ENCODE results near the gene SGTA.
A peak's percentile ranks its signal among the peaks of the same experiment; 100 is the strongest.

SGTA gene

GRCh38 chr19:2723345-2723715 is 59.7 kb downstream of the SGTA start:
- TF ChIP-seq CTCF (IDR thresholded peaks at IDR 0.05; ENCODE audit: insufficient read depth, low read length, missing control alignments), result no peak
- no peak overlapping the region for H3K4me3 ChIP-seq (ENCODE audit: low read depth, low read length)
- POLR2A ChIA-PET, result interaction anchor here (1.1 kb wide), 1 partner anchor 15 kb away, joined by 3 read pairs; no protein-coding TSS in a partner anchor
- DNase-seq (ENCODE audit: low read depth, low spot score), result no peak
- CTCF ChIA-PET, result interaction anchor here (0.9 to 2.2 kb wide), 3 partner anchors 23 to 75 kb away, joined by 3 to 16 read pairs (median 5); no protein-coding TSS in a partner anchor

DNA sequence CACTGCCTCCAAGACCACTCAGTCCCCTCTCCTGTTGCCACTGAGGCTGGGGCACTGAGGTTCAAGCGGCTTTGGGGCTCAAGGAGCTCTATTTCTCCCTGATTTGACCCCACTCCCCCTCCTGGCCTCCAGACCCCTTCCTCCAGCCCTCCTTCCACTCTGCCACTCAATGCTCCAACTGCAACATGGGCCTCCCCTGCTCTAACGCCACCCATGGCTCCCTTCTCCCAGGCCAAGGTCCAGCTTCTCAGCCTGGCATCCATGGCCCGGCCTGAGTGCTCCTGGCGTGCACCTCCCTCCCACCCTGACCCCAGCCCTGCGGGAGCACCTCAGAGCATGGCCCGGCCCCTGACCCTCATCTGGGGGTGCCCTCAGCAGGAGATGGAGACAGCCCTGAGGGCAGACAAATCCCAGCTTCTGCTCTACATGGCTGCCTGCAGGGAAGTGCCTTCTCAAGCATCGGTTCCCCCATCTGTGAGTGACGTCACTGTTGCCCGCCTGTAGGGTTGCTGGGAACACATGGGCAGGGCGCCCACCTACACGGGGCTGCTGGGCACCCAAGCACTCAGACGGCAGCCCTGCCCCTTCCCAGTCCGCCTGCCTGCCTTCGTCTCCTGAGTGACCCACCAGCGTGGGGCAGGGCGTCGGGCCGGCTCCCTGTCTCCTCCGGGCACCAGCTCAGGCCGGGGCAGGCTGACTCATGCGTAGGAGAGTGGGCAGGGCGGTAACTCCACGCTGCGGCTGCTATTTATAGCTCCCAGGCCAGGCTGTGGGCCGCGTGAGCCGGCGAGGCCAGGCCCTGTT is 60.3 kb downstream of the SGTA start:
- CTCF ChIA-PET, result interaction anchor here (0.9 to 2.2 kb wide), 4 partner anchors 24 to 165 kb away, joined by 3 to 16 read pairs (median 4); no protein-coding TSS in a partner anchor

DNA sequence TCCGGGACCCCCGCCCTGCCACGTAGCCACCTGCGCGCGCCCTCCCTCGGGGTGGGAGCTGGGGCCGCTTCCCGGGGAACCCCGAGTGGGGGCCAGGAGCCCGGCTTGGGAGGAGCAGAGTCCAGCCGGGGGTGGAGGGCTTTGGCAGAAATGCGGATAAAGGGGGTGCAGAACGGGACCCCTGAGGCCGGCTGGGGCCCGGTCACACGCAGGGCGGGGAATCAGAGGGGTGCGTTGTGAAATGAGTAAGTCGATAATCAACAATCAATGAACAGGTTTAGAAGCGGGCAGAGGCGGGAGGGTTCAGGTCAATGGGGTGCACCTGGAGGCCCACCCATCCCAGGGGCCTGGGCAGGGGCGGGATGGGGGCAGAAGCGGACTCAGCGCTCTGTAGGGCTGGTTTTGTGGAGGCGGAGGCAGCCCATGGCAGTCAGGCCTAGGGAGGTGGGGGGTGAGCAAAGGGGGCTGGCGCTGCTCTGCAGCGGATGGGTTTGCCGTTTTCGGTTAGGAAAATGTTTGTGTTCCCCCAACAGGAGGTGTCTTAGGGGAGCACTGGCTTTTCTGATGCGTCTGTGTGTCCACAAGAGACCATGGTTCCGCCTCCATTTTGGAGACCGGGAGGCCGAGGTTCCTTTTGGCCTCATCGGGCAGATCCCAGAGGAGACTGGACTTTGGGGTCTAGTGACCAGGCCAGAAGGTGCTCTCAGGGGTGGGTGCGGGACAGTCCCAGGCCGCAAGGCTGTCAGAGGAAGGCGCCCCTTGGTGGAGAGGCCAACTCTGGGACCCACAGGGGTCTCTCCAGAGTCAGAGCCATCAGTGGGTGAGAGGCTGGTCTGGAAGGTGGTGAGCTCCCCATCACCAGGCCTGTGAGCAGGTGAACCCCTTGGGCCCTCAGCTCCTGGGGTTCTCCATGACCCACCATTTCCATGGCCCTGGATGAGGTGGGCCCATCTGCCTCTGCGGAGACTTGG is 61.2 kb downstream of the SGTA start:
- H3K4me3 ChIP-seq (ENCODE audit: low read depth, low read length), result peak overlapping the region; percentile 51
- TF ChIP-seq CTCF (IDR thresholded peaks at IDR 0.05; ENCODE audit: insufficient read depth, low read length, missing control alignments), result no peak

More for the DNA sequence above, 60.3 kb downstream of the SGTA start:
- H3K4me3 ChIP-seq (ENCODE audit: low read depth, low read length), result no peak overlapping the region
- no peak for DNase-seq (ENCODE audit: low read depth, low spot score)
- POLR2A ChIA-PET, result interaction anchor here (1.1 kb wide), 1 partner anchor 16 kb away, joined by 3 read pairs; no protein-coding TSS in a partner anchor
- no peak for TF ChIP-seq CTCF (IDR thresholded peaks at IDR 0.05; ENCODE audit: insufficient read depth, low read length, missing control alignments)

GRCh38 chr19:2720777-2721569 is 62.1 kb downstream of the SGTA start, which contains the start of gene DIRAS1:
Gene DIRAS1, minus strand, starts transcription at chr19:2721372. Its CDS starts 3,566 bp downstream, at chr19:2717806.
- no peak for DNase-seq (ENCODE audit: low read depth, low spot score)
- ChIA-PET CTCF (no interaction called here), POLR2A (no interaction called here)
- H3K4me3 ChIP-seq (ENCODE audit: low read depth, low read length), result peak within 1 kb of the TSS; percentile 55
- no peak for TF ChIP-seq CTCF (IDR thresholded peaks at IDR 0.05; ENCODE audit: insufficient read depth, low read length, missing control alignments)

More for the DNA sequence above, 61.2 kb downstream of the SGTA start:
- ChIA-PET CTCF (interaction anchor here (1.1 to 2.2 kb wide), 3 partner anchors 25 to 165 kb away, joined by 3 to 16 read pairs (median 3); no protein-coding TSS in a partner anchor), POLR2A (interaction anchor here (1.1 kb wide), 1 partner anchor 17 kb away, joined by 3 read pairs; no protein-coding TSS in a partner anchor)
- DNase-seq (ENCODE audit: low read depth, low spot score), result no peak

GRCh38 chr19:2719920-2720776 is 62.9 kb downstream of the SGTA start:
- CTCF ChIA-PET, result no interaction called here
- TF ChIP-seq CTCF (IDR thresholded peaks at IDR 0.05; ENCODE audit: insufficient read depth, low read length, missing control alignments), result no peak
- H3K4me3 ChIP-seq (ENCODE audit: low read depth, low read length), result peak overlapping the region; percentile 55
- POLR2A ChIA-PET, result no interaction called here
- no peak for DNase-seq (ENCODE audit: low read depth, low spot score)
